MM.1S (cell line): ENCODE measurements around the gene GRAMD1B.

Source experiments
- DNase-seq: peaks from one replicate; pipeline ENCODE4 v3.0.0-alpha.2; 2015
- H2AFZ ChIP-seq: fragments of 300-600 bp; sonication (generic); 2 replicates; pipeline ENCODE4 v1.6.0; 2016; ENCODE audit warnings: antibody characterized with exemption, low read length
- H3F3A ChIP-seq: fragments of 300-600 bp; sonication (generic); 2 replicates; pipeline ENCODE4 v1.6.1; 2016; ENCODE audit warnings: mild to moderate bottlenecking, antibody characterized with exemption, low read length, moderate library complexity, mixed read lengths; ENCODE audit not compliant: insufficient read depth
- H3K27ac ChIP-seq: fragments of 300-600 bp; sonication (generic); 2 replicates; pipeline ENCODE4 v1.5.1; 2016; ENCODE audit warnings: mild to moderate bottlenecking, low read length
- H3K27me3 ChIP-seq: fragments of 300-600 bp; sonication (generic); replicated peaks from 2 replicates; pipeline ENCODE4 v1.6.0; 2016; ENCODE audit warnings: low read length; ENCODE audit not compliant: insufficient read depth
- H3K36me3 ChIP-seq: fragments of 300-600 bp; sonication (generic); replicated peaks from 2 replicates; pipeline ENCODE4 v1.6.1; 2016; ENCODE audit warnings: mild to moderate bottlenecking, low read length, mixed read lengths; ENCODE audit not compliant: insufficient read depth
- H3K4me1 ChIP-seq: fragments of 300-600 bp; sonication (generic); 2 replicates; pipeline ENCODE4 v1.6.1; 2016; ENCODE audit warnings: low read length, mixed read lengths
- H3K4me2 ChIP-seq: fragments of 300-600 bp; sonication (generic); 2 replicates; pipeline ENCODE4 v1.6.0; 2016; ENCODE audit warnings: low read depth, low read length
- H3K4me3 ChIP-seq: fragments of 300-600 bp; sonication (generic); 2 replicates; pipeline ENCODE4 v1.5.1; 2016; ENCODE audit warnings: low read length, mixed read lengths
- H3K79me2 ChIP-seq: fragments of 300-600 bp; sonication (generic); 2 replicates; pipeline ENCODE4 v1.6.1; 2016; ENCODE audit warnings: mixed run types, low read length, mixed read lengths
- H3K9ac ChIP-seq: fragments of 300-600 bp; sonication (generic); 2 replicates; pipeline ENCODE4 v1.6.1; 2016; ENCODE audit warnings: low read length, mixed read lengths
- H3K9me2 ChIP-seq: fragments of 300-600 bp; sonication (generic); replicated peaks from 2 replicates; pipeline ENCODE4 v1.6.1; 2016; ENCODE audit warnings: mild to moderate bottlenecking, low read length, mixed read lengths; ENCODE audit not compliant: insufficient read depth
- H3K9me3 ChIP-seq: fragments of 300-600 bp; sonication (generic); replicated peaks from 2 replicates; pipeline ENCODE4 v1.6.1; 2016; ENCODE audit warnings: mild to moderate bottlenecking, low read length, mixed read lengths; ENCODE audit not compliant: insufficient read depth
- H4K20me1 ChIP-seq: fragments of 300-600 bp; sonication (generic); 2 replicates; pipeline ENCODE4 v1.6.1; 2016; ENCODE audit warnings: mild to moderate bottlenecking, low read length, moderate library complexity, mixed read lengths; ENCODE audit not compliant: insufficient read depth
- EZH2 ChIP-seq: fragments of 300-600 bp; sonication (generic); optimal IDR thresholded peaks from 2 replicates; pipeline ENCODE3; 2017; ENCODE audit warnings: low read depth, mild to moderate bottlenecking, antibody characterized with exemption, low read length, mixed read lengths
- EZH2phosphoT487 ChIP-seq: fragments of 300-600 bp; sonication (generic); IDR thresholded peaks from 2 replicates; pipeline ENCODE4 v1.6.1; 2018; ENCODE audit warnings: antibody characterized with exemption, low read length
- TF ChIP-seq, protein P1 (sequence below): fragments of 300-600 bp; sonication (generic); IDR thresholded peaks from 2 replicates; pipeline ENCODE4 v1.5.1; 2016; ENCODE audit warnings: antibody characterized with exemption, low read length, mixed read lengths

The GRAMD1B gene

DNA sequence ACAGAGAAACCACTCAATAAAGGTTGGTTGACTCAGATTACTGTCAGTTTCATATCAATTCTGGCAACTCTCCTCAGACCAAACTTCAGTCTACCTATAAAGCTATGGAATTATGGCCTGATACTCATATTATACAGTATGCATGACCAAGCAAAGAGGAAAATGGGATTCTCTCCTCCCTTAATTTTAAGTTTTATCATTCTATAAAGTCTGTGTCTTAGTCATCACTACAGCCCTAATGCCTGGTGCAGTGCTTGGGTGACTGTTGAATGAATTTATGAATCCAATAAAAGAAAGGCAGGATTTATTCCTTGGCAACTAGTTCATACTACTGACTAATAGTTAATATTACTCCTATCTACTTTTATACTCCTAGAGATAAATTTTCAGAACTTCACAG, 37.6 kb upstream of the GRAMD1B start:
- H3K36me3 ChIP-seq = no peaks in the 10 kb centered on the region
- H3F3A ChIP-seq = no peaks in the 10 kb centered on the region
- DNase-seq = no peak
- no peak overlapping the region for H3K4me3 ChIP-seq
- no peak overlapping the region for H2AFZ ChIP-seq
- H4K20me1 ChIP-seq = no peaks in the 10 kb centered on the region
- H3K9me2 ChIP-seq = no peaks in the 10 kb centered on the region
- no peaks in the 10 kb centered on the region for H3K9me3 ChIP-seq
- no peaks in the 10 kb centered on the region for H3K27me3 ChIP-seq
- H3K9ac ChIP-seq = no peak overlapping the region
- H3K4me1 ChIP-seq = no peaks in the 10 kb centered on the region
- H3K79me2 ChIP-seq = no peaks in the 10 kb centered on the region
- no peak overlapping the region for H3K4me2 ChIP-seq
- TF ChIP-seq EZH2phosphoT487 (no peak), EZH2 (no peak)
- TF ChIP-seq, protein P1, sequence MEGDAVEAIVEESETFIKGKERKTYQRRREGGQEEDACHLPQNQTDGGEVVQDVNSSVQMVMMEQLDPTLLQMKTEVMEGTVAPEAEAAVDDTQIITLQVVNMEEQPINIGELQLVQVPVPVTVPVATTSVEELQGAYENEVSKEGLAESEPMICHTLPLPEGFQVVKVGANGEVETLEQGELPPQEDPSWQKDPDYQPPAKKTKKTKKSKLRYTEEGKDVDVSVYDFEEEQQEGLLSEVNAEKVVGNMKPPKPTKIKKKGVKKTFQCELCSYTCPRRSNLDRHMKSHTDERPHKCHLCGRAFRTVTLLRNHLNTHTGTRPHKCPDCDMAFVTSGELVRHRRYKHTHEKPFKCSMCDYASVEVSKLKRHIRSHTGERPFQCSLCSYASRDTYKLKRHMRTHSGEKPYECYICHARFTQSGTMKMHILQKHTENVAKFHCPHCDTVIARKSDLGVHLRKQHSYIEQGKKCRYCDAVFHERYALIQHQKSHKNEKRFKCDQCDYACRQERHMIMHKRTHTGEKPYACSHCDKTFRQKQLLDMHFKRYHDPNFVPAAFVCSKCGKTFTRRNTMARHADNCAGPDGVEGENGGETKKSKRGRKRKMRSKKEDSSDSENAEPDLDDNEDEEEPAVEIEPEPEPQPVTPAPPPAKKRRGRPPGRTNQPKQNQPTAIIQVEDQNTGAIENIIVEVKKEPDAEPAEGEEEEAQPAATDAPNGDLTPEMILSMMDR = no peak
- no peak overlapping the region for H3K27ac ChIP-seq

DNA sequence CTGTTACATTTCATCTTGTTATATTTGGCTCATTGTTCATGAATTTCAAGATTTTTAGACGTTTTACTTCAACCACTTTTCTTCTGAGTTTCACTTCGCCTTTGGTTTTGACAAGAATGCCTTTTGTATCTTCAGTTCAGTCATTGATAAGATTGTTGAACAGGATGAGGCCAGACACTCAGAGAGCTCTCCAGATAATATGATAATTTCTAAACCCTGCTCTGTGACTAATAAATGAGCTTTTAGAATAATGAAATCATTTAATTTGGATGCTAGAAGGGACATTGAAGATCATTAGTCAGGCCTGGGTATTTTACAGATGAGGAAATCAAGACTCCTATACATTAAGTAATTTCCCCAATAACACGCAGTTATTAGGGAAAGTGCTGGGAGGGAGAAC, 37.2 kb upstream of the GRAMD1B start:
- Histone ChIP-seq H3K4me3 (no peak overlapping the region), H4K20me1 (no peaks in the 10 kb centered on the region), H3K27ac (no peak overlapping the region), H3K4me1 (no peaks in the 10 kb centered on the region), H3K9ac (no peak overlapping the region), H3K36me3 (no peaks in the 10 kb centered on the region), H3K9me2 (no peaks in the 10 kb centered on the region), H3K79me2 (no peaks in the 10 kb centered on the region), H3F3A (no peaks in the 10 kb centered on the region), H3K4me2 (no peak overlapping the region), H3K9me3 (no peaks in the 10 kb centered on the region), H2AFZ (no peak overlapping the region), H3K27me3 (no peaks in the 10 kb centered on the region)
- TF ChIP-seq, protein P1 = no peak
- TF ChIP-seq EZH2phosphoT487 = no peak
- no peak for TF ChIP-seq EZH2
- no peak for DNase-seq

DNA sequence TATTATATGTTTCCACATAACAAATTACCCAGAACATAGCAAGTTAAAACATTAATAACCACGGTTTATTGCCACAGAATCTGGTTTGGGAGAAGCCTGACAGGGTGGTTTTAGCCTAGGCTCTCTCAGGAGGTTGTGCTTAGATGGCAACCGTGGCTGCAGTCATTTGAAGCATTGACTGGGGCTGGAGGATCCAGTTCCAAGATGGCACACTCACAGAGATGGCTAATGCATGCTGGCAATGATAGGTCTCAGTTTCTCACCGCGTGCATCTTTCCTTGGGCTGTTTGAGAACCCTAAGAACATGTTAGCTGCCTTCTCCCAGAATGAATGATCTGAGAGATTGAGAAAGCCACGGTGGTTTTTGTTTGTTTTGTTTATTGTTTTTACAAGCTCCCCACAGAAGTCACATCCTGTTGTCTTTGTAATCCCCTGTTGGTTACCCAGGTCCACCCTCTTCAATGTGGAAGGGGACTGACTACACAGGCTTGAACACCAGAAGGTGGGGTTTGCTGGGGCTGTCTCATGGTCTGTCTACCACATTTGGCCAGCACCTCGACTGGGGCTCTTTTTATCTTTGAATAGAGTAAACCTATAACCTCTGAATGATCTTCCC, 36.6 kb upstream of the GRAMD1B start:
- no peaks in the 10 kb centered on the region for H3K4me1 ChIP-seq
- no peak for DNase-seq
- H3K36me3 ChIP-seq = no peaks in the 10 kb centered on the region
- no peak overlapping the region for H3K27ac ChIP-seq
- no peaks in the 10 kb centered on the region for H3K9me2 ChIP-seq
- H3K27me3 ChIP-seq = no peaks in the 10 kb centered on the region
- no peak overlapping the region for H3K4me3 ChIP-seq
- H3K9me3 ChIP-seq = no peaks in the 10 kb centered on the region
- H4K20me1 ChIP-seq = no peaks in the 10 kb centered on the region
- H3F3A ChIP-seq = no peaks in the 10 kb centered on the region
- no peak overlapping the region for H3K9ac ChIP-seq
- no peak overlapping the region for H3K4me2 ChIP-seq
- TF ChIP-seq, protein P1 = no peak
- TF ChIP-seq EZH2phosphoT487 = no peak
- TF ChIP-seq EZH2 = no peak
- H3K79me2 ChIP-seq = no peaks in the 10 kb centered on the region
- H2AFZ ChIP-seq = no peak overlapping the region
